H9 (cell line): ENCODE measurements around the gene MRPL48. TPM values are rescaled to one million over a fixed set of nuclear protein-coding genes. Genes with fewer than 3 reads are reported as not detected.

Source experiments
- DNase-seq: peaks from one replicate; pipeline ENCODE4 v3.0.0-alpha.2; 2017
- H2AFZ ChIP-seq: one replicate; pipeline ENCODE4 v1.6.1; 2013; ENCODE audit warnings: mild to moderate bottlenecking, low read length, control low read depth, moderate library complexity
- H2AK5ac ChIP-seq: 2 replicates; pipeline ENCODE4 v1.6.1; 2013; ENCODE audit warnings: low read length, control low read depth, mixed read lengths; ENCODE audit not compliant: insufficient read length
- H2BK120ac ChIP-seq: one replicate; pipeline ENCODE4 v1.6.1; 2013; ENCODE audit warnings: low read depth, mild to moderate bottlenecking, low read length, control low read depth, inconsistent platforms; ENCODE audit not compliant: poor library complexity, severe bottlenecking
- H2BK12ac ChIP-seq: 2 replicates; pipeline ENCODE4 v1.6.1; 2013; ENCODE audit warnings: low read length, control low read depth, mixed read lengths, low read depth; ENCODE audit not compliant: insufficient read length
- H2BK15ac ChIP-seq: 2 replicates; pipeline ENCODE4 v1.6.1; 2013; ENCODE audit warnings: low read depth, low read length, control low read depth
- H2BK20ac ChIP-seq: one replicate; pipeline ENCODE4 v1.6.1; 2013; ENCODE audit warnings: low read depth, mild to moderate bottlenecking, low read length, control low read depth, inconsistent platforms; ENCODE audit not compliant: poor library complexity, severe bottlenecking
- H2BK5ac ChIP-seq: 2 replicates; pipeline ENCODE4 v1.6.1; 2013; ENCODE audit warnings: low read length, control low read depth, mixed read lengths; ENCODE audit not compliant: insufficient read length
- H3K14ac ChIP-seq: 2 replicates; pipeline ENCODE4 v1.6.1; 2013; ENCODE audit warnings: low read length, control low read depth; ENCODE audit not compliant: insufficient read depth
- H3K18ac ChIP-seq: 2 replicates; pipeline ENCODE4 v1.6.1; 2013; ENCODE audit warnings: low read depth, mild to moderate bottlenecking, mixed read lengths, low read length, control low read depth; ENCODE audit not compliant: insufficient read length
- H3K23ac ChIP-seq: 2 replicates; pipeline ENCODE4 v1.6.1; 2013; ENCODE audit warnings: low read length, control low read depth, mixed read lengths, low read depth; ENCODE audit not compliant: insufficient read length
- H3K23me2 ChIP-seq: 2 replicates; pipeline ENCODE4 v1.6.1; 2013; ENCODE audit warnings: low read depth, mild to moderate bottlenecking, mixed read lengths, low read length, control low read depth; ENCODE audit not compliant: insufficient read length, poor library complexity, severe bottlenecking
- H3K27ac ChIP-seq: 2 replicates; pipeline ENCODE4 v1.5.1; 2013; ENCODE audit warnings: low read length, control low read depth, mixed read lengths, low read depth; ENCODE audit not compliant: insufficient read length
- H3K27me3 ChIP-seq: 2 replicates; pipeline ENCODE4 v1.6.1; 2013; ENCODE audit warnings: low read length, control low read depth, inconsistent platforms; ENCODE audit not compliant: insufficient read depth
- H3K4ac ChIP-seq: 2 replicates; pipeline ENCODE4 v1.6.1; 2013; ENCODE audit warnings: low read depth, mild to moderate bottlenecking, control low read depth, inconsistent platforms, low read length, moderate library complexity
- H3K4me1 ChIP-seq: 2 replicates; pipeline ENCODE4 v1.6.1; 2013; ENCODE audit warnings: low read length, control low read depth, inconsistent platforms; ENCODE audit not compliant: insufficient read depth
- H3K4me2 ChIP-seq: 2 replicates; pipeline ENCODE4 v1.6.1; 2013; ENCODE audit warnings: low read length, control low read depth, mixed read lengths; ENCODE audit not compliant: insufficient read length, insufficient read depth
- H3K56ac ChIP-seq: 2 replicates; pipeline ENCODE4 v1.6.1; 2013; ENCODE audit warnings: low read depth, mild to moderate bottlenecking, mixed read lengths, low read length, control low read depth; ENCODE audit not compliant: insufficient read length
- H3K79me1 ChIP-seq: 2 replicates; pipeline ENCODE4 v1.6.1; 2013; ENCODE audit warnings: low read depth, mild to moderate bottlenecking, moderate library complexity, low read length, control low read depth, inconsistent platforms; ENCODE audit not compliant: insufficient read depth, poor library complexity, severe bottlenecking
- H3K79me2 ChIP-seq: 2 replicates; pipeline ENCODE4 v1.6.1; 2013; ENCODE audit warnings: low read length, control low read depth, inconsistent platforms; ENCODE audit not compliant: insufficient read depth
- H3K9ac ChIP-seq: 2 replicates; pipeline ENCODE4 v1.6.1; 2013; ENCODE audit warnings: low read length, control low read depth, mixed read lengths; ENCODE audit not compliant: insufficient read length; ENCODE audit errors: extremely low read depth
- H3K9me3 ChIP-seq: one replicate; pipeline ENCODE4 v1.6.1; 2013; ENCODE audit warnings: low read depth, low read length, inconsistent platforms; ENCODE audit not compliant: control insufficient read depth
- H3T11ph ChIP-seq: one replicate; pipeline ENCODE4 v1.6.1; 2013; ENCODE audit warnings: mild to moderate bottlenecking, low read length, control low read depth, inconsistent platforms
- H4K20me1 ChIP-seq: one replicate; pipeline ENCODE4 v1.6.1; 2013; ENCODE audit not compliant: control insufficient read depth, insufficient read length, insufficient read depth
- H4K5ac ChIP-seq: 2 replicates; pipeline ENCODE4 v1.6.1; 2013; ENCODE audit warnings: low read depth, mild to moderate bottlenecking, mixed read lengths, low read length, control low read depth; ENCODE audit not compliant: insufficient read length
- H4K8ac ChIP-seq: replicated peaks from 2 replicates; pipeline ENCODE4 v1.6.1; 2013; ENCODE audit warnings: low read length, control low read depth, mixed read lengths, low read depth; ENCODE audit not compliant: insufficient read length
- H4K91ac ChIP-seq: 2 replicates; pipeline ENCODE4 v1.6.1; 2013; ENCODE audit warnings: low read depth, mild to moderate bottlenecking, moderate library complexity, mixed read lengths, low read length, control low read depth; ENCODE audit not compliant: insufficient read length
- H3K27ac Mint-ChIP-seq, 3 experiments: 2 replicates in 2 of 3; 3 replicates in 1 of 3; pipeline ENCODE4 v1.8.0; 2020 to 2021; ENCODE audit warnings: mixed read lengths in 3 of 3, mild to moderate bottlenecking in 1 of 3, moderate library complexity in 1 of 3
- H3K27me3 Mint-ChIP-seq: 2 replicates; pipeline ENCODE4 v1.8.0; 2021; ENCODE audit warnings: low read depth, mild to moderate bottlenecking, moderate library complexity, mixed read lengths
- H3K36me3 Mint-ChIP-seq, 3 experiments: 2 replicates in 2 of 3; 3 replicates in 1 of 3; pipeline ENCODE4 v1.8.0; 2020 to 2021; ENCODE audit warnings: low read depth in 3 of 3, mixed read lengths in 3 of 3; ENCODE audit not compliant: insufficient read depth in 1 of 3
- H3K4me1 Mint-ChIP-seq, 2 experiments: 2 replicates each; pipeline ENCODE4 v1.8.0; 2020; ENCODE audit warnings: mixed read lengths in 2 of 2
- H3K4me3 Mint-ChIP-seq, 2 experiments: 2 replicates in 1 of 2; 3 replicates in 1 of 2; pipeline ENCODE4 v1.8.0; 2020 to 2021; ENCODE audit warnings: mild to moderate bottlenecking in 2 of 2, mixed read lengths in 2 of 2, moderate library complexity in 1 of 2
- H3K9me3 Mint-ChIP-seq, 2 experiments: 2 replicates in 1 of 2; 3 replicates in 1 of 2; pipeline ENCODE4 v1.8.0; 2020; ENCODE audit warnings: mild to moderate bottlenecking in 2 of 2, mixed read lengths in 2 of 2, moderate library complexity in 1 of 2
- WGBS: extraction: QIAGEN DNeasy Blood & Tissue Kit; methylation state at CpG from one replicate; pipeline ENCODE4 v1.1.7; 2013; ENCODE audit warnings: missing lambda C conversion rate, low lambda C conversion rate, mixed read lengths; ENCODE audit not compliant: insufficient read length; ENCODE audit errors: extremely low coverage; 5-methylcytosine and 5-hydroxymethylcytosine counted together
- total RNA-seq: library from RNA; stranded (reverse); gene quantifications from 2 replicates; pipeline ENCODE4 v1.2.1, GENCODE V29; 2021
- TF ChIP-seq, protein P1 (sequence below): fragments of 200-600 bp; sonication (generic); conservative IDR thresholded peaks from 3 replicates; pipeline ENCODE4 v1.8.0; 2021; ENCODE audit warnings: antibody characterized with exemption, mild to moderate bottlenecking

Gene MRPL48
- total RNA-seq, 1 experiment from 2014 or later, result 36.4 TPM

GRCh38 chr11:73851046-73851764, 63.5 kb downstream of the MRPL48 start:
- Histone ChIP-seq H3K79me1 (no peaks in the 10 kb centered on the region), H2AFZ (no peak overlapping the region), H3K9me3 (no peaks in the 10 kb centered on the region), H3K27ac (no peak overlapping the region), H2AK5ac (no peak overlapping the region), H2BK12ac (no peak overlapping the region), H2BK15ac (no peak overlapping the region), H4K8ac (no peak overlapping the region), H3K79me2 (no peaks in the 10 kb centered on the region), H4K91ac (no peak overlapping the region), H3T11ph (no peak overlapping the region), H3K23ac (no peak overlapping the region), H3K23me2 (no peaks in the 10 kb centered on the region), H3K18ac (no peak overlapping the region), H3K4me1 (0 out of 2 replicates have a peak, but pooled peaks cover under 1% of the 10 kb centered on the region), H3K56ac (no peak overlapping the region), H3K14ac (no peak overlapping the region), H4K5ac (no peak overlapping the region), H3K4ac (no peak overlapping the region), H3K27me3 (no peaks in the 10 kb centered on the region), H2BK20ac (no peak overlapping the region), H3K9ac (no peak overlapping the region), H2BK120ac (no peak overlapping the region), H4K20me1 (no peaks in the 10 kb centered on the region), H3K4me2 (no peak overlapping the region), H2BK5ac (no peak overlapping the region)
- no peak for DNase-seq
- no CpG with 5 or more reads among the region's 3 CpGs for WGBS
- H3K36me3 Mint-ChIP-seq, result peaks cover 0 to 11% (median 0%) of the 10 kb centered on the region in 3 experiments; a peak in 4 of 7 replicates
- H3K4me1 Mint-ChIP-seq, result peaks cover 2 to 5% of the 10 kb centered on the region in 2 experiments
- H3K9me3 Mint-ChIP-seq, result no peaks in the 10 kb centered on the region
- TF ChIP-seq, protein P1, sequence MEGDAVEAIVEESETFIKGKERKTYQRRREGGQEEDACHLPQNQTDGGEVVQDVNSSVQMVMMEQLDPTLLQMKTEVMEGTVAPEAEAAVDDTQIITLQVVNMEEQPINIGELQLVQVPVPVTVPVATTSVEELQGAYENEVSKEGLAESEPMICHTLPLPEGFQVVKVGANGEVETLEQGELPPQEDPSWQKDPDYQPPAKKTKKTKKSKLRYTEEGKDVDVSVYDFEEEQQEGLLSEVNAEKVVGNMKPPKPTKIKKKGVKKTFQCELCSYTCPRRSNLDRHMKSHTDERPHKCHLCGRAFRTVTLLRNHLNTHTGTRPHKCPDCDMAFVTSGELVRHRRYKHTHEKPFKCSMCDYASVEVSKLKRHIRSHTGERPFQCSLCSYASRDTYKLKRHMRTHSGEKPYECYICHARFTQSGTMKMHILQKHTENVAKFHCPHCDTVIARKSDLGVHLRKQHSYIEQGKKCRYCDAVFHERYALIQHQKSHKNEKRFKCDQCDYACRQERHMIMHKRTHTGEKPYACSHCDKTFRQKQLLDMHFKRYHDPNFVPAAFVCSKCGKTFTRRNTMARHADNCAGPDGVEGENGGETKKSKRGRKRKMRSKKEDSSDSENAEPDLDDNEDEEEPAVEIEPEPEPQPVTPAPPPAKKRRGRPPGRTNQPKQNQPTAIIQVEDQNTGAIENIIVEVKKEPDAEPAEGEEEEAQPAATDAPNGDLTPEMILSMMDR, result no peak
- no peak overlapping the region for H3K4me3 Mint-ChIP-seq
- H3K27ac Mint-ChIP-seq, result no peak overlapping the region
- no peaks in the 10 kb centered on the region for H3K27me3 Mint-ChIP-seq
